Ovary (tissue), 9 donors: ENCODE data around the gene NRAP. TPM values are rescaled to one million over a fixed set of nuclear protein-coding genes. Genes with fewer than 3 reads are reported as not detected.

ENCODE experiments used
- DNase-seq, 5 donors: peaks; one replicate each; pipeline ENCODE4 v3.0.0-alpha.2; 2019 to 2020
- H3K27ac ChIP-seq, 2 donors: fragments of 200-600 bp; one replicate each; pipeline versions ENCODE4 v1.5.1 to v1.8.0; 2019 to 2022
- H3K27me3 ChIP-seq: fragments of 200-600 bp; one replicate; pipeline ENCODE4 v1.8.0; 2022
- H3K36me3 ChIP-seq: fragments of 200-600 bp; sonication (generic); one replicate; pipeline ENCODE4 v1.5.1; 2019
- H3K4me1 ChIP-seq: one replicate; pipeline ENCODE4 v1.8.1; 2013; ENCODE audit warnings: mild to moderate bottlenecking, moderate library complexity; ENCODE audit not compliant: insufficient read depth
- H3K4me3 ChIP-seq: fragments of 200-600 bp; sonication (generic); one replicate; pipeline ENCODE4 v1.5.1; 2017
- H3K9me3 ChIP-seq, 2 donors: fragments of 200-600 bp in 1 of 2; sonication (generic) in 1 of 2; one replicate each; pipeline versions ENCODE4 v1.5.1 to v1.8.1; 2013 to 2019; ENCODE audit warnings: mild to moderate bottlenecking in 1 of 2, moderate library complexity in 1 of 2
- EP300 ChIP-seq: sonication (generic); formaldehyde crosslinking; IDR thresholded peaks from one replicate; pipeline ENCODE4 v1.6.1; 2017; ENCODE audit warnings: antibody characterized with exemption
- POLR2A ChIP-seq: fragments of 450-650 bp; IDR thresholded peaks from one replicate; pipeline ENCODE4 v1.6.1; 2017; ENCODE audit warnings: antibody characterized with exemption, mild to moderate bottlenecking, moderate library complexity
- WGBS, 3 donors: extraction: QIAGEN DNeasy Blood & Tissue Kit in 1 of 3; methylation state at CpG; one replicate each; pipeline versions ENCODE4 v1.1.5 to v1.1.7; 2013 to 2017; 5-methylcytosine and 5-hydroxymethylcytosine counted together
- intact Hi-C, 4 donors: fragments of 100-400 bp; cut with DNase I; formaldehyde crosslinking; loops; one replicate each; pipeline versions ENCODE4 v1.11.0 to v1.15.1; 2022 to 2023
- polyA plus RNA-seq, 2 donors: library from polyadenylated mRNA; stranded (reverse); fragments of 200-250 nt in 1 of 2; fragments of 350-450 nt in 1 of 2; fragmentation: Illumina TruSeq in 1 of 2; extraction: RNeasy Lipid Tissue Mini Kit (QIAGEN cat#74804) in 1 of 2; gene quantifications; one replicate each; pipeline ENCODE4 v1.2.3, GENCODE V29; 2013 to 2014
- total RNA-seq, 7 donors: library from RNA; depleted of rRNA in 2 of 7; stranded (reverse); fragments of >200 nt in 2 of 7; fragmentation: NEBNext Ultra II Directional in 3 of 7; extraction: Animal tissue kit (Norgen Biotek cat#: 25700) in 3 of 7; gene quantifications; one replicate each; pipeline versions ENCODE4 v1.1.0 to v1.2.4, GENCODE V29; 2016 to 2023
- TF ChIP-seq, protein P1 (sequence below), 3 donors: fragments of 450-650 bp in 2 of 3; fragments of 200-600 bp in 1 of 3; IDR thresholded peaks; one replicate each; pipeline versions ENCODE4 v1.5.1 to v1.8.0; 2016 to 2022; ENCODE audit warnings: antibody characterized with exemption in 3 of 3, mild to moderate bottlenecking in 1 of 3
- donor health status: DM: no; HTN: no; CAD: no; lungs with moderate emphysema.
- donor health status: DM: no; HTN: no; CAD: no.
- donor health status: Bipolar disorder and iron deficiency.
- donor health status: DM: yes; HTN: yes; CAD: no.
- donor health status: DM: no; HTN: no; CAD: no.
- donor health status: DM: yes; HTN: yes; CAD: no.

The NRAP gene
- total and polyA plus RNA-seq, 9 donors: 0.02 to 0.25 (median 0.11) TPM; not detected in 2

GRCh38 chr10:113553149-113553548, 110.7 kb downstream of the NRAP start:
- Histone ChIP-seq H3K27me3 (no peaks in the 10 kb centered on the region), H3K36me3 (no peaks in the 10 kb centered on the region), H3K4me1 (peaks cover 6% of the 10 kb centered on the region), H3K9me3 (no peaks in the 10 kb centered on the region), H3K4me3 (no peak overlapping the region), H3K27ac (no peak overlapping the region)
- intact Hi-C loops: no loop called here
- no peak for DNase-seq
- WGBS, 3 donors: 95 to 97% (median 95%) methylated on average over 2 of the region's 2 CpGs
- TF ChIP-seq, protein P1, sequence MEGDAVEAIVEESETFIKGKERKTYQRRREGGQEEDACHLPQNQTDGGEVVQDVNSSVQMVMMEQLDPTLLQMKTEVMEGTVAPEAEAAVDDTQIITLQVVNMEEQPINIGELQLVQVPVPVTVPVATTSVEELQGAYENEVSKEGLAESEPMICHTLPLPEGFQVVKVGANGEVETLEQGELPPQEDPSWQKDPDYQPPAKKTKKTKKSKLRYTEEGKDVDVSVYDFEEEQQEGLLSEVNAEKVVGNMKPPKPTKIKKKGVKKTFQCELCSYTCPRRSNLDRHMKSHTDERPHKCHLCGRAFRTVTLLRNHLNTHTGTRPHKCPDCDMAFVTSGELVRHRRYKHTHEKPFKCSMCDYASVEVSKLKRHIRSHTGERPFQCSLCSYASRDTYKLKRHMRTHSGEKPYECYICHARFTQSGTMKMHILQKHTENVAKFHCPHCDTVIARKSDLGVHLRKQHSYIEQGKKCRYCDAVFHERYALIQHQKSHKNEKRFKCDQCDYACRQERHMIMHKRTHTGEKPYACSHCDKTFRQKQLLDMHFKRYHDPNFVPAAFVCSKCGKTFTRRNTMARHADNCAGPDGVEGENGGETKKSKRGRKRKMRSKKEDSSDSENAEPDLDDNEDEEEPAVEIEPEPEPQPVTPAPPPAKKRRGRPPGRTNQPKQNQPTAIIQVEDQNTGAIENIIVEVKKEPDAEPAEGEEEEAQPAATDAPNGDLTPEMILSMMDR (IDR thresholded peaks at IDR 0.05): no peak
- TF ChIP-seq POLR2A (no peak), EP300 (no peak)

DNA sequence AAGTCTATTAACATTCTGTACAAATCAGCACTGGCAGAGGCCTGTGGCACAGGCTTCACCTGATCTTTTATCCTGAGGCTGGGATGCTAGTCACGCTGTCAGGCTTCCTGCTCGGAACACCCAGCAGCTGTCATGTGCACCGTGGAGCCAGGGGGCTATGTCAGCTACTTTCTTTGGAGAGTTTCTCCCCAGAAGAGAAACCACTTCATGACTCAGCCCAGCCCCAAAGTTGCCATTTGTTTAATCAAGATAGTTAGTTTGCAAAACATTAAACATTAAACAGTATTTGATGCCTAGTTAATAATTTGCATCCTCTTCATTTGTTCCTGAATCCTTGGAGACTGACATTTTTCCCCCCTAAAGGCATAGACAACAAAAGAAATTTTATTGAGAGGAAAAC, 111.1 kb downstream of the NRAP start, which contains the start of gene HABP2:
Gene HABP2 (plus strand): TSS at position 353 of the 400 bp plus-strand sequence. CDS start 69 bp downstream, outside the sequence.
- Histone ChIP-seq H3K27ac (no peak within 1 kb of the TSS), H3K27me3 (no peaks in the 10 kb centered on the region), H3K4me3 (no peak within 1 kb of the TSS), H3K36me3 (no peaks in the 10 kb centered on the region), H3K4me1 (peaks cover 4% of the 10 kb centered on the region), H3K9me3 (no peaks in the 10 kb centered on the region)
- DNase-seq: no peak
- TF ChIP-seq, protein P1 (IDR thresholded peaks at IDR 0.05): no peak
- TF ChIP-seq EP300 (no peak), POLR2A (no peak)
- WGBS, 3 donors: 78 to 86% (median 84%) methylated on average over 3 of the region's 3 CpGs
- intact Hi-C loops: no loop called here

DNA sequence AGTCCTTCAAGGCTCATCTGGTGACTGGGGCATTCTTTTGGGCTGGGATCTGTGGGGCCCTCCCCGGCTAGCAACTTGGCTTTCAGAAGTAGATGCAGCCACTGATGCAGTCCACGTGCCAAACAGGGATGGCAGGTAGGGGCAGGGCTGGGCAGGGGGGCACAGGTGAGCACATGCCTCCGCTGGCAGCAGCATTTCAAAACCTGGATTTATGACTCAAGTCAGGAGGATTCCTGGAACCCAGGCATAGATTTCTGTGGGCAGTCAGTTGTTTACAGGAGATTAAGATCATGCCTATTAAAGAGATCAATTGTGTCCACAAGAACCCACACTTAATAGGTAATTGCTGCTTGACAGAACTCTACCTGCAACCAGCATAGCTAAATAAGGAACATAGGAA, 111.8 kb downstream of the NRAP start:
- Histone ChIP-seq H3K36me3 (no peaks in the 10 kb centered on the region), H3K4me1 (peaks cover 3% of the 10 kb centered on the region), H3K27me3 (no peaks in the 10 kb centered on the region), H3K4me3 (no peak overlapping the region), H3K27ac (no peak overlapping the region), H3K9me3 (no peaks in the 10 kb centered on the region)
- 89 to 93% (median 91%) methylated on average over 3 of the region's 3 CpGs for WGBS, 3 donors
- intact Hi-C loops: no loop called here
- DNase-seq: no peak
- TF ChIP-seq POLR2A: no peak
- TF ChIP-seq EP300: no peak
- TF ChIP-seq, protein P1 (IDR thresholded peaks at IDR 0.05): no peak

GRCh38 chr10:113550365-113550764, 113.5 kb downstream of the NRAP start:
- no peak overlapping the region for H3K4me3 ChIP-seq
- no peaks in the 10 kb centered on the region for H3K9me3 ChIP-seq
- TF ChIP-seq POLR2A: no peak
- TF ChIP-seq EP300: no peak
- TF ChIP-seq, protein P1 (IDR thresholded peaks at IDR 0.05): no peak
- no peaks in the 10 kb centered on the region for H3K36me3 ChIP-seq
- 42 to 54% (median 45%) methylated on average over 6 of the region's 6 CpGs for WGBS, 3 donors
- H3K27me3 ChIP-seq: no peaks in the 10 kb centered on the region
- H3K4me1 ChIP-seq: no peaks in the 10 kb centered on the region
- DNase-seq: no peak
- no peak overlapping the region for H3K27ac ChIP-seq
- intact Hi-C loops: no loop called here

- 84 to 89% (median 88%) methylated on average over 6 of the region's 6 CpGs for WGBS, 3 donors
- Histone ChIP-seq H3K4me1 (no peaks in the 10 kb centered on the region), H3K36me3 (no peaks in the 10 kb centered on the region), H3K27me3 (no peaks in the 10 kb centered on the region), H3K27ac (no peak overlapping the region), H3K4me3 (no peak overlapping the region), H3K9me3 (no peaks in the 10 kb centered on the region)
- DNase-seq: no peak
- TF ChIP-seq POLR2A: no peak
- TF ChIP-seq, protein P1 (IDR thresholded peaks at IDR 0.05): no peak
- no peak for TF ChIP-seq EP300
- intact Hi-C loops: no loop called here
Observed at GRCh38 chr10:113549856-113550255, 114.0 kb downstream of the NRAP start.
